ENCODE data around the gene TREH. TPM values are rescaled to one million over a fixed set of nuclear protein-coding genes. Genes with fewer than 3 reads are reported as not detected.

Gene TREH
- total RNA-seq, 1 experiment from 2014 or later = not detected

DNA sequence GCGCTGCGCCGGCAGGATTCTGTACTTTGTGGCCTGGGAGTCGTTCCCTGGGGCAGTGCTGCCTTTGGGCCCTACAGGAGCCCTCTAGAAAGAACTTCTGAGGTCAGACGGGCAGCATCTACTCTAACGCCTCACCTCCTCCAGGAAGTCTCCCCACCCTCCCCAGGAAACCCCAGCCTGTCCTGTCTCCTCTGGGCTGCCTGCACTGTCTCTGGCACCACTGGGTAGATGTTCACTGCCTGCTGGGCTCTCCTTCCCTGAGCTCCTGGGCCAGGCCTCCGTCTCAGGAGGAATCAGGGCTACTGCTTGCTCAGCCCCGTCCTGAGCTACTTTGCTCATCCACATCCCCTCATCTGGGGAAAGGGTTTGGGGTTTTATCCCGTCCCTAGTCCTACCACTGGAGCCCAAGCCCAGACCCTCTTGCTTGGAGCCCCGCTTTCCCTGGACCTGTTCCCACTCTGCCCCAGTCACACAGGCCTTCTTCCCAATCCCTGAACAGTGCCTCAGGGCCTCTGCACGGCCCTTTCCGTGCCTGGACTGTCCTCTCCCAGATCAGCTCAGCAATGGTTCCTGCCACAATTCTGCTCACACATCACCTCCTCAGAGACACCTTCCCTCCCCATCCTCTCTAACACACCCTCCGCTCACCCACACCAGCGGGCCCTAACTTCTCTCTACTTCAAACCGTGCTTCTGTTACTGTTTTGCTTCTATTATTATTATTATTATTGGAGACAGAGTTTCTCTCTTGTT, 11.3 kb upstream of the TREH start:
- Histone ChIP-seq H3K79me2 (ENCODE audit: insufficient read depth, low read length) (no peaks in the 10 kb centered on the region), H2BK5ac (ENCODE audit: insufficient read length, low read length) (no peak overlapping the region), H3K23me2 (ENCODE audit: insufficient read length, low read depth, low read length, poor library complexity, severe bottlenecking) (peaks cover 3% of the 10 kb centered on the region), H3K79me1 (ENCODE audit: insufficient read depth, low read depth, low read length, poor library complexity, severe bottlenecking) (no peaks in the 10 kb centered on the region), H3K27me3 (ENCODE audit: insufficient read depth, low read length) (no peaks in the 10 kb centered on the region), H2BK20ac (ENCODE audit: low read depth, low read length, poor library complexity, severe bottlenecking) (no peak overlapping the region), H2AFZ (ENCODE audit: low read length) (no peak overlapping the region), H4K91ac (ENCODE audit: insufficient read length, low read depth, low read length) (no peak overlapping the region), H2AK5ac (ENCODE audit: insufficient read length, low read length) (no peak overlapping the region), H2BK15ac (ENCODE audit: low read depth, low read length) (no peak overlapping the region), H3K18ac (ENCODE audit: insufficient read length, low read depth, low read length) (no peak overlapping the region), H3T11ph (ENCODE audit: low read length) (no peak overlapping the region), H3K56ac (ENCODE audit: insufficient read length, low read depth, low read length) (no peak overlapping the region), H3K14ac (ENCODE audit: insufficient read depth, low read length) (no peak overlapping the region; the same call in 1 of the 2 replicates), H2BK12ac (ENCODE audit: insufficient read length, low read depth, low read length) (no peak overlapping the region), H2BK120ac (ENCODE audit: low read depth, low read length, poor library complexity, severe bottlenecking) (no peak overlapping the region), H3K9me3 (ENCODE audit: control insufficient read depth, low read depth, low read length) (no peaks in the 10 kb centered on the region), H4K8ac (replicated peaks; ENCODE audit: insufficient read length, low read depth, low read length) (no peak overlapping the region), H4K5ac (ENCODE audit: insufficient read length, low read depth, low read length) (no peak overlapping the region), H3K9ac (ENCODE audit: extremely low read depth, insufficient read length, low read length) (no peak overlapping the region), H3K4me1 (ENCODE audit: insufficient read depth, low read length) (peaks cover 3% of the 10 kb centered on the region; the same call in 1 of the 2 replicates), H3K4me2 (ENCODE audit: insufficient read depth, insufficient read length, low read length) (no peak overlapping the region), H3K4ac (ENCODE audit: low read depth, low read length) (no peak overlapping the region), H3K27ac (ENCODE audit: insufficient read length, low read depth, low read length) (no peak overlapping the region), H4K20me1 (ENCODE audit: control insufficient read depth, insufficient read depth, insufficient read length) (no peaks in the 10 kb centered on the region), H3K23ac (ENCODE audit: insufficient read length, low read depth, low read length) (no peak overlapping the region)
- peak overlapping the region in 1 of 2 experiments; percentile 24; a peak in 2 of 5 replicates for H3K4me3 Mint-ChIP-seq
- peaks cover 36 to 38% of the 10 kb centered on the region in 2 experiments for H3K4me1 Mint-ChIP-seq
- no peak for DNase-seq
- H3K27ac Mint-ChIP-seq = peak overlapping the region in 2 of 3 experiments; percentile 85 to 93; a peak in 5 of 7 replicates
- no peaks in the 10 kb centered on the region; the same call in 1 of the 2 replicates for H3K27me3 Mint-ChIP-seq (ENCODE audit: low read depth)
- WGBS (ENCODE audit: extremely low coverage, insufficient read length, low lambda C conversion rate) = no CpG with 5 or more reads among the region's 15 CpGs
- peaks cover 0 to 3% of the 10 kb centered on the region in 2 experiments; a peak in 1 of 5 replicates for H3K9me3 Mint-ChIP-seq
- H3K36me3 Mint-ChIP-seq (ENCODE audit: insufficient read depth in 1 of 3, low read depth in 3 of 3) = peaks cover 0 to 4% (median 0%) of the 10 kb centered on the region in 3 experiments; a peak in 2 of 7 replicates
- TF ChIP-seq, protein P1, sequence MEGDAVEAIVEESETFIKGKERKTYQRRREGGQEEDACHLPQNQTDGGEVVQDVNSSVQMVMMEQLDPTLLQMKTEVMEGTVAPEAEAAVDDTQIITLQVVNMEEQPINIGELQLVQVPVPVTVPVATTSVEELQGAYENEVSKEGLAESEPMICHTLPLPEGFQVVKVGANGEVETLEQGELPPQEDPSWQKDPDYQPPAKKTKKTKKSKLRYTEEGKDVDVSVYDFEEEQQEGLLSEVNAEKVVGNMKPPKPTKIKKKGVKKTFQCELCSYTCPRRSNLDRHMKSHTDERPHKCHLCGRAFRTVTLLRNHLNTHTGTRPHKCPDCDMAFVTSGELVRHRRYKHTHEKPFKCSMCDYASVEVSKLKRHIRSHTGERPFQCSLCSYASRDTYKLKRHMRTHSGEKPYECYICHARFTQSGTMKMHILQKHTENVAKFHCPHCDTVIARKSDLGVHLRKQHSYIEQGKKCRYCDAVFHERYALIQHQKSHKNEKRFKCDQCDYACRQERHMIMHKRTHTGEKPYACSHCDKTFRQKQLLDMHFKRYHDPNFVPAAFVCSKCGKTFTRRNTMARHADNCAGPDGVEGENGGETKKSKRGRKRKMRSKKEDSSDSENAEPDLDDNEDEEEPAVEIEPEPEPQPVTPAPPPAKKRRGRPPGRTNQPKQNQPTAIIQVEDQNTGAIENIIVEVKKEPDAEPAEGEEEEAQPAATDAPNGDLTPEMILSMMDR (conservative IDR thresholded peaks at IDR 0.05) = no peak

Measured in H9 (cell line).